GM08714 (cell line): ENCODE results near the gene EPHB6.

Source experiments
- H3K4me3 ChIP-seq: fragments of 200-500 bp; sonication (Bioruptor generic); 2 replicates; pipeline ENCODE4 v1.5.1; 2014; ENCODE audit warnings: mild to moderate bottlenecking, low read length, inconsistent platforms
- ZNF274 ChIP-seq: IDR thresholded peaks from 2 replicates; pipeline ENCODE4 v1.6.1; 2012; ENCODE audit warnings: mild to moderate bottlenecking, low read depth, low read length

EPHB6 gene

GRCh38 chr7:142873281-142873784 lies 18.5 kb downstream of the EPHB6 start:
- no peak overlapping the region for H3K4me3 ChIP-seq
- no peak for TF ChIP-seq ZNF274

- TF ChIP-seq ZNF274, result no peak
- no peak overlapping the region for H3K4me3 ChIP-seq
Observed at GRCh38 chr7:142873871-142874270, 19.0 kb downstream of the EPHB6 start.

- no peak overlapping the region for H3K4me3 ChIP-seq
- TF ChIP-seq ZNF274, result no peak
Observed at GRCh38 chr7:142874409-142874808, 19.5 kb downstream of the EPHB6 start.

GRCh38 chr7:142874837-142875236 lies 20.0 kb downstream of the EPHB6 start:
- TF ChIP-seq ZNF274, result no peak

GRCh38 chr7:142875456-142875855 lies 20.6 kb downstream of the EPHB6 start:
- TF ChIP-seq ZNF274, result no peak

More at GRCh38 chr7:142874837-142875236, 20.0 kb downstream of the EPHB6 start:
- no peak overlapping the region for H3K4me3 ChIP-seq

GRCh38 chr7:142876236-142876960 lies 21.5 kb downstream of the EPHB6 start:
- no peak overlapping the region for H3K4me3 ChIP-seq
- TF ChIP-seq ZNF274, result no peak

More at GRCh38 chr7:142875456-142875855, 20.6 kb downstream of the EPHB6 start:
- no peak overlapping the region for H3K4me3 ChIP-seq

- no peak overlapping the region for H3K4me3 ChIP-seq
- no peak for TF ChIP-seq ZNF274
Observed at GRCh38 chr7:142876991-142877910, 22.4 kb downstream of the EPHB6 start.

GRCh38 chr7:142878315-142878714 lies 23.4 kb downstream of the EPHB6 start:
- no peak for TF ChIP-seq ZNF274
- no peak overlapping the region for H3K4me3 ChIP-seq

GRCh38 chr7:142879060-142879459 lies 24.2 kb downstream of the EPHB6 start:
- H3K4me3 ChIP-seq, result no peak overlapping the region
- TF ChIP-seq ZNF274, result no peak

- TF ChIP-seq ZNF274, result no peak
- H3K4me3 ChIP-seq, result no peak overlapping the region
Observed at GRCh38 chr7:142880876-142881505, 26.1 kb downstream of the EPHB6 start.

- TF ChIP-seq ZNF274, result no peak
- no peak overlapping the region for H3K4me3 ChIP-seq
Observed at GRCh38 chr7:142881586-142882337, 26.9 kb downstream of the EPHB6 start.

GRCh38 chr7:142882338-142882678 lies 27.4 kb downstream of the EPHB6 start:
- TF ChIP-seq ZNF274, result no peak
- H3K4me3 ChIP-seq, result no peak overlapping the region

- no peak for TF ChIP-seq ZNF274
Observed at GRCh38 chr7:142883145-142883544, 28.3 kb downstream of the EPHB6 start.

GRCh38 chr7:142883571-142884285 lies 28.9 kb downstream of the EPHB6 start:
- TF ChIP-seq ZNF274, result no peak
- no peak overlapping the region for H3K4me3 ChIP-seq

More at GRCh38 chr7:142883145-142883544, 28.3 kb downstream of the EPHB6 start:
- H3K4me3 ChIP-seq, result no peak overlapping the region
